Right lobe of liver (tissue), 4 donors: ENCODE results near the gene IQSEC3.

Source experiments
- POLR2A ChIP-seq: fragments of 450-650 bp; IDR thresholded peaks from one replicate; pipeline ENCODE4 v1.6.1; 2017; ENCODE audit warnings: antibody characterized with exemption, mild to moderate bottlenecking
- TF ChIP-seq, protein P1 (sequence below), 4 donors: fragments of 200-600 bp in 3 of 4; fragments of 450-650 bp in 1 of 4; IDR thresholded peaks; one replicate each; pipeline versions ENCODE4 v1.5.1 to v1.8.0; 2016 to 2022; ENCODE audit warnings: antibody characterized with exemption in 4 of 4, mild to moderate bottlenecking in 2 of 4
- donor health status: DM: no; HTN: no; CAD: no.
- donor health status: DM: no; HTN: no; CAD: no.
- donor health status: DM: no; HTN: yes; CAD: no.

DNA sequence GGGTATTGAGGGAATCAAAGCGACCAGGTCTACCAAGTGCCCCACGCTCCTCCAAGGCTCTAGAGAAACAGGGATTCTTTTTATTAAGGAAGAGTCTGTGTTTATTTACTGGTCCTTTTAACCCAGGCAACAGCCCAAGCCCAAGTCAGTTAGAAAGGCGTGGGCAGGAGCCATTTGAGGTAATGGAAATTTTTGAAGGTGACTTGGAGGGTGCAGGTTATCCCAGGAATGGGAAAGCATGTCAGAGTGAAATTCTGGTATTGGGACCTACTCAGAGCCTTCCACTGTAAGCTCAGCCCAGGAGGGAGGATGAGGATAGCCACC lies 144.5 kb downstream of the IQSEC3 start:
- TF ChIP-seq, protein P1, sequence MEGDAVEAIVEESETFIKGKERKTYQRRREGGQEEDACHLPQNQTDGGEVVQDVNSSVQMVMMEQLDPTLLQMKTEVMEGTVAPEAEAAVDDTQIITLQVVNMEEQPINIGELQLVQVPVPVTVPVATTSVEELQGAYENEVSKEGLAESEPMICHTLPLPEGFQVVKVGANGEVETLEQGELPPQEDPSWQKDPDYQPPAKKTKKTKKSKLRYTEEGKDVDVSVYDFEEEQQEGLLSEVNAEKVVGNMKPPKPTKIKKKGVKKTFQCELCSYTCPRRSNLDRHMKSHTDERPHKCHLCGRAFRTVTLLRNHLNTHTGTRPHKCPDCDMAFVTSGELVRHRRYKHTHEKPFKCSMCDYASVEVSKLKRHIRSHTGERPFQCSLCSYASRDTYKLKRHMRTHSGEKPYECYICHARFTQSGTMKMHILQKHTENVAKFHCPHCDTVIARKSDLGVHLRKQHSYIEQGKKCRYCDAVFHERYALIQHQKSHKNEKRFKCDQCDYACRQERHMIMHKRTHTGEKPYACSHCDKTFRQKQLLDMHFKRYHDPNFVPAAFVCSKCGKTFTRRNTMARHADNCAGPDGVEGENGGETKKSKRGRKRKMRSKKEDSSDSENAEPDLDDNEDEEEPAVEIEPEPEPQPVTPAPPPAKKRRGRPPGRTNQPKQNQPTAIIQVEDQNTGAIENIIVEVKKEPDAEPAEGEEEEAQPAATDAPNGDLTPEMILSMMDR (IDR thresholded peaks at IDR 0.05), result no peak
- TF ChIP-seq POLR2A, result no peak
